Fibroblast of peridontal ligament (primary cell): Measurements from ENCODE around the gene WNT8A.

Experiments used
- DNase-seq: peaks from one replicate; pipeline ENCODE4 v3.0.0-alpha.2; 2010; ENCODE audit errors: extremely low read depth

The WNT8A gene

GRCh38 chr5:138091685-138092084 is 7.9 kb downstream of the WNT8A start:
- no peak for DNase-seq

DNA sequence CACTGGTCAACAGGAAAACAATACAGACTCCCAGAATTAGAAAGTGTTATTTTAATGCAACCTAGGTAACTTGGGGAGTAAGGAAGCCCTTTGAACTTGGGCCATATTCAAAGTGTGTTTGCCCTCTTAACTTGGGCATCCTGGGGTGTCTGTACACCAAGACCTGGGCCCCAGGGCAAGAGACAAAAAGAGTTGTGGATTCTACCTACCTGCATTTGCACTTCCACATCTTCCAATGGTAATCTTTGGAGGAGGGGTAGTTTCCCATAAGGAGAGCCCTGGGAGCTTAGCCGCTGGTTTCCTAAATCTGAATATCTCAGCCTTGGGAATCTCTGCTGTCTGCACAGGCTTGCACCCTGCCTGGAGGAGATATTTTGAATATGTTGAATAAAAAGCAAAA is 8.5 kb downstream of the WNT8A start:
- DNase-seq: no peak

GRCh38 chr5:138093036-138093435 is 9.2 kb downstream of the WNT8A start:
- DNase-seq: no peak

GRCh38 chr5:138095100-138095907 is 11.5 kb downstream of the WNT8A start:
- DNase-seq: no peak

- DNase-seq: no peak
Measured at GRCh38 chr5:138096363-138096762, 12.5 kb downstream of the WNT8A start.

DNA sequence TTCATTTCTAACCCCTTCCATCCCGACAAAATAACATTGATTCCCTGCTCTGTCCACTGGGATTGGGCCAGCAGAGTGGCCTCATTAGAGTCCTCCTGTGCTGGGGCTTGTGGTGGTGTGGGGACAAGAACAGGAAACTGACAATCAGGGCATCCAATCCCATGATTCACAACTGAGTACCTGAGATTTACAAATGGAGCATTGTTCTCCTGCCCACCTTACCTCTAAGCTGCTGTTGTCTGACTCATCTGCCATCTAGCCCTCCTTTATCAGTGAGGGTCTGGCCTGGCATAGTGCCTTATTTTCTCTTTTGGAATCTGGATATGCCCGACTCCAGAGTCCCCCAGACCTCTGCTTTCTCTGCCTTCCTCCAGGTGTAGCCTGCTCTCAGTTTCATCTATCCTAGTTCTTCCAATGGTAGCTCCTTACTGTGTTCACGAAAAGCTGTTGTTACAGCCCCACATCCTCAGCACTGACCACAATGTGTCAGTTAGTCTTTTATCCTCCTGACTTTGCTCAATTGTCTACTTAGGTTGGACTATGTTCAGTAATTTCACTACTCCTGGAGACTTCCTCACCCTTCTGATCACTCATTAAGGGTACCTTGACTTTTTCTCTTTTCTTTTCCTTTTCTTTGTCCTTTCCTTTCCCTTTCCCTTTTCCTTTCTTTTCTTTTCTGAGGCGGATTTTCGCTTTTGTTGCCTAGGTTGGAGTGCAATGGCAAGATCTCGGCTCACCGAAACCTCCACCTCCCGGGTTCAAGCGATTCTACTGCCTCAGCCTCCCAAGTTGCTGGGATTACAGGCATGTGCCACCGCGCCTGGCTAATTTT is 13.4 kb downstream of the WNT8A start:
- no peak for DNase-seq

- DNase-seq: no peak
Measured at GRCh38 chr5:138102454-138103318, 18.9 kb downstream of the WNT8A start.

DNA sequence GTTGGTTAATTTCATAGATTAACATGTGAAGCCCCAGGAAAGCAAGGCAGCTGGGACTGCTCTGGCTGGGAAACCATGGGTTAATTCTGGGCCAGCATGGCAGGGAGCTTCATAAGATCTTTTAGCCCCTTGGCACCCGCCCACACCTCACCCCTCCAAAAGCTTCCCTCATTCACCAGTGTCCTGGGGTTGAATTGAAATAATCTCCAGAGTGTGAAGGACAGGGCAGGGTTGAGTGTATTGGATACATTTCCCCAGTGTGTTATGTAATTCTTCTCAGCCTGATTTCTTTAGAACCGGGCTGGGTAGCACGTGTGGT is 19.4 kb downstream of the WNT8A start:
- no peak for DNase-seq

GRCh38 chr5:138105709-138106108 is 21.9 kb downstream of the WNT8A start:
- DNase-seq: no peak

DNA sequence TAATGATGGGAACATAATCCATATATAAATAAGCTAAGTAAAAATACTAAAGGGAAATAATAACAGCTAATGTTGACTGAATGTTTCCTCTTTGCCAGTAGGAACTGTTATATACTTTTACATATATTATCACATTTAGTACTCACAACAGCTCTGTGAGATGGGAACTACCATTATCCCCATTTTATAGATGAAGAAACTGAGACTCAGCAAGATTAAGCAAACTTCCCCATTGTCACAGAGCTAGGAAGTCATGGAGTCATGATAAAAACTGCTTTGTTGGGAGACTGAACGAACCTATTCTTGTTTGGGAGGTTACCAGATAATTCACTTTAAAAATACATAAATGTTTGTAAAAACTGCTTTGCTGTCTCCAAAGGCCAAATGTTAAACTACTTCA is 23.4 kb downstream of the WNT8A start:
- no peak for DNase-seq

GRCh38 chr5:138109463-138110265 is 25.8 kb downstream of the WNT8A start:
- DNase-seq: no peak

GRCh38 chr5:138110266-138110963 is 26.6 kb downstream of the WNT8A start:
- DNase-seq: no peak

GRCh38 chr5:138111181-138111580 is 27.3 kb downstream of the WNT8A start:
- DNase-seq: no peak

- no peak for DNase-seq
Measured at GRCh38 chr5:138111937-138112336, 28.1 kb downstream of the WNT8A start.

DNA sequence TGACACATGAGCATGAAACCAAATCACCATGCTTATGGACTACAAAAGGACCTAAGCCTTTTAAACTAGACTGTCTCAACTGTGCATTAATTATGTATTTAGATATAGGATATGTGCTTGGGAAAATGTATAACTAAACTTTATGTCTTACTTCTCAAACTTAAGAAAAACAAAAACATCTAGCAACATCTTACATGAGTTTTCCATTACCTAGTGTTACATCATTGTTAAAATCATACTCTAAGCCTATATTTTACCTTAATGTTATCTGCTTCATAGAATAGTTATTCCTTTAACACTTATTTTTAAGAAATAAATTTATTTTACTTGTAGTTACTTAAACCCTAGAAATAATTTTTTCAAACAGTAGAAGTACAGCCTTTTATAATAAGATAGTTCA is 31.4 kb downstream of the WNT8A start:
- DNase-seq: no peak

DNA sequence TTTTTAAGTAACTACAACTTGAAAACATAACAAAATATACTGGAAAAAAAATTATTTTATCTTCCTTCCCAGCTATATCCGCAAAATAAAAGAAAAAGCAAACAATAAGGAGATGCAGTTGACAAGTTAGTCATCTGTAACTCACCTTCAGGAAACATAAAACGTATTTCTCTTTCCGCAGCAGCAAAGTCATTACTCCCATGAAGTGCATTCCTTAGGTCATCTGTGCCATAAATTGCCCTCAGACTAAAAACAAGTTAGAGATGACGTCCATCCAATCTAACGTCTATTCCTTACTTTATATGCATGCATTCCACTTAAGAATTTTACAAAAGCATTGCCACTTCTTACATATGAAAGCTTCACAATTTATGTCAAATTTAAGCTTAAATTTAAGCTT is 44.5 kb downstream of the WNT8A start:
- DNase-seq: no peak

DNA sequence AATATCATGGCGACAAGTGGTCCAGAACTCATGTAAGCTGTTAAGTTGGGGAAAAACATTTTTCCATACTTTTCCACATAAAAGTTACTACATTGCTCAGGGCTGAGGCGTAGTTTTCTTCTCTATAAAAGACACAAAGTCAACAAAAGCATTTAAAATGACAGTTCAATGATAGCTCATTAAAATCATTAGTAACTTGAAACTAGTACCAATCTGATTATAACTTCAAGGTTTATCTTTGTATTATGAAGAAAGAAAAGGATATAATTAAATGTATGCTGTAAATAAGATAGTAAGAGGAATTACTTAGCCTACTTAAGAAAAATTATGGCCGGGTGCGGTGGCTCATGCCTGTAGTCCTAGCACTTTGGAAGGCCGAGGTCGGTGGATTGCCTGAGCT is 45.5 kb downstream of the WNT8A start:
- no peak for DNase-seq

DNA sequence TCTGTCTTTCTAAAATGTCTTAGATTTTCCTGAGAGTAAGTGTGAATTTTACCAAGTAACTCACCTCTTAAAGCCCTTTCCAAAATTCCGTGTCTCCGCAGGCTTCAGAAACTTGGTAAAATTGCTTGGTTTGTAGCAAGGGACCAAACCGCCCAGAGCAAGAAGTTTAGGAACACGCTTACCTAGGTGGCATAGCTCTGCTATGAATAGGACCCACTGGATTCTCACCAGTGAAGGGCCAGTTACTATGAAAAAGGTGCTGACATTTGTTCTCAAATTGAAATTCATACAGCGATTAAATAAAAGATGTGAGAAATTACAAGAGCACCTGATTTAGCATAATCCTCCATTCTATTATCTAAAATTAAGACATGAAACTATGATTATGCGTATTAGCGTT is 48.7 kb downstream of the WNT8A start:
- DNase-seq: no peak

DNA sequence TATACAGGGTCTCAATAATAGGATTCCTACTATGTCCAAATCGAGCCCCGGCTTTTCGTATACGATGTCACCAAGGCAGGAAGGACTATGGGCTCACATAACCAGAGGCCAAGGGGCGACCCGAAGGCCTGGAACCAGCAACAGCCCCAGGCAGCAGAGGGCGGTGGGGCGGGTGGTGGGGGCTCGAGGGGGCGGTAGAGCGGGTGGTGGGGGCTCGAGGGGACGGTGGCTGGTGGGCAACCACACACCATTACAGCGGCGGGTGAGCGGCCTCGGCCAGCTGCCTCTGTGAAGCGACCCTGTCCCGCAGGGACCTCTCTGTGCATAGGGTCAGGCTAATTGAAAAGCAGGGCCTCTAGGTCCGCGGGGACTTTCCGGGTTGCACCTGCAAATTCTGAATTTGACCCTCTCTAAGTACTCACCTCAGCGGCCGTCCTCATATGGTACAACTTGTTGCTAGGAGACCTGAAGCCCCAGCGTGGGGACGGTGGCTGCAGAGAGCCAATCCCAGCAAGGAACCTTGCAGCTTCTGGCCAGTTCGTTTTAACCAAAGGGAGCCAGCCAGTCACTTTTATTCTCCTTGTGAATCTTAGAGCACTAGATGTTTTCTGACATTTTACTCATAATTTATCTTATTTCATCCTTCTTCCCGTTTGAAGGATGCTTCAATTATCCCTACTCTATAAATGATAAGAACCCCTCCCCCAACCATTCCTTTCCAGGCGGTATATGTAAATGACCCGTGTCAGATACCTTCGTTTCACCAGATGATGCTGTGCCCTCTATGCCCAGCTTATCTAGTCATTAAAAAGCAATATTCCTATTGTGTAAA is 55.3 kb downstream of the WNT8A start, which contains the start of gene NME5:
NME5 (minus strand) TSS at position 480 of the 832 bp plus-strand sequence. CDS start 648 bp downstream, outside the sequence.
- peak; percentile 68 for DNase-seq

GRCh38 chr5:138139781-138140090 is 55.9 kb downstream of the WNT8A start:
- DNase-seq: no peak
